Activated gamma-delta T cell treated with Interleukin-2 at 50 U/mL for 16 hours (primary cell): ENCODE measurements around the gene DENND2A.
"Not testable (repeated sequence)": the region's sequence is repeated elsewhere in the genome, so short reads cannot be mapped to it uniquely, and the experiment has no call there.

ENCODE experiments used
- DNase-seq: peaks from one replicate; pipeline ENCODE4 v3.0.0-alpha.2; 2020

The DENND2A gene

GRCh38 chr7:140673063-140673773 lies 32.6 kb upstream of the DENND2A start:
- DNase-seq: peak; percentile 43

- DNase-seq: peak; percentile 42
Measured at GRCh38 chr7:140672382-140673062, 31.9 kb upstream of the DENND2A start, which contains the start of gene ADCK2. Gene ADCK2 (plus strand): TSS chr7:140672945. CDS start chr7:140673331, 386 bp downstream.

GRCh38 chr7:140671966-140672365 lies 31.4 kb upstream of the DENND2A start:
- no peak for DNase-seq

- DNase-seq: no peak
Measured at GRCh38 chr7:140670343-140670935, 29.8 kb upstream of the DENND2A start.

- not testable (repeated sequence) for DNase-seq
Measured at GRCh38 chr7:140669862-140670261, 29.2 kb upstream of the DENND2A start.

GRCh38 chr7:140669352-140669751 lies 28.7 kb upstream of the DENND2A start:
- DNase-seq: no peak

GRCh38 chr7:140668641-140669040 lies 28.0 kb upstream of the DENND2A start:
- DNase-seq: no peak

GRCh38 chr7:140667476-140667875 lies 26.9 kb upstream of the DENND2A start:
- no peak for DNase-seq

- not testable (repeated sequence) for DNase-seq
Measured at GRCh38 chr7:140662938-140663337, 22.3 kb upstream of the DENND2A start.

- DNase-seq: no peak
Measured at GRCh38 chr7:140661124-140661523, 20.5 kb upstream of the DENND2A start.

- no peak for DNase-seq
Measured at GRCh38 chr7:140659856-140660255, 19.2 kb upstream of the DENND2A start.

- DNase-seq: no peak
Measured at GRCh38 chr7:140657891-140658290, 17.3 kb upstream of the DENND2A start.

- no peak for DNase-seq
Measured at GRCh38 chr7:140656548-140657515, 16.2 kb upstream of the DENND2A start.

- DNase-seq: no peak
Measured at GRCh38 chr7:140655511-140656408, 15.1 kb upstream of the DENND2A start.

GRCh38 chr7:140654661-140655060 lies 14.0 kb upstream of the DENND2A start:
- DNase-seq: no peak

GRCh38 chr7:140654109-140654387 lies 13.4 kb upstream of the DENND2A start:
- DNase-seq: no peak

GRCh38 chr7:140653319-140654108 lies 12.9 kb upstream of the DENND2A start:
- DNase-seq: no peak

GRCh38 chr7:140650367-140650766 lies 9.8 kb upstream of the DENND2A start:
- no peak for DNase-seq

GRCh38 chr7:140649556-140650205 lies 9.1 kb upstream of the DENND2A start:
- DNase-seq: no peak

GRCh38 chr7:140646931-140647647 lies 6.5 kb upstream of the DENND2A start:
- DNase-seq: peak; percentile 40
